Tibial nerve (tissue), 4 donors: ENCODE results near the gene CROCC2.

Source experiments
- EP300 ChIP-seq, 2 donors: sonication (generic); formaldehyde crosslinking; IDR thresholded peaks; one replicate each; pipeline ENCODE4 v1.6.1; 2017; ENCODE audit warnings: antibody characterized with exemption in 2 of 2, mild to moderate bottlenecking in 1 of 2
- TF ChIP-seq, protein P1 (sequence below), 5 experiments: fragments of 200-600 bp in 3 of 5; fragments of 450-650 bp in 2 of 5; sonication (generic) in 3 of 5; IDR thresholded peaks; one replicate each; pipeline ENCODE4 v1.5.1; 2016 to 2019; ENCODE audit warnings: antibody characterized with exemption in 5 of 5, mild to moderate bottlenecking in 3 of 5, moderate library complexity in 2 of 5

DNA sequence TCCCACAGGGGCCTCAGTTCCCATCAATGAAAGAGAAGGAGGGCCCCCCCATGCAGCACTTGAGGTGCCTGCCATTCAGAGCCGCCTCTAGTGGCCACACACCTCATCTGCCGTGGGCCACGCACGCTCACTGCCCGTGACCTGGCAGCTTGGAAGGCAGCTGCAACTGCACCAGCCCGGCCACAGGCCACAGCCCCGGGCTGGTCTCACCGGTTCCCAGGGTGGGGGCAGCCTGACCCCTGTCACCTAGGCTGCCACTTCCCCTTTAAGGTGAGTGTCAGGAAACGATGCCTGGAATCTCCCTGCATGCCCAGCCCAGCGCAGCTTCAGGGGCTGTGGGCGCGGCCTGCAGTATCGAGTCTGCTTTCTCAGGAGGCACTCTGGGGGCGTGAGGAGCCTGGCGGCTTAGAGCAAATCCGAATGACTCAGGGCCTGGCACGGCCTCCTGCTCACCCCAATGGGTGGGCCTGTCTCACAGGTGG, 12.7 kb upstream of the CROCC2 start:
- no peak for TF ChIP-seq EP300 (IDR thresholded peaks at IDR 0.05)
- TF ChIP-seq, protein P1, sequence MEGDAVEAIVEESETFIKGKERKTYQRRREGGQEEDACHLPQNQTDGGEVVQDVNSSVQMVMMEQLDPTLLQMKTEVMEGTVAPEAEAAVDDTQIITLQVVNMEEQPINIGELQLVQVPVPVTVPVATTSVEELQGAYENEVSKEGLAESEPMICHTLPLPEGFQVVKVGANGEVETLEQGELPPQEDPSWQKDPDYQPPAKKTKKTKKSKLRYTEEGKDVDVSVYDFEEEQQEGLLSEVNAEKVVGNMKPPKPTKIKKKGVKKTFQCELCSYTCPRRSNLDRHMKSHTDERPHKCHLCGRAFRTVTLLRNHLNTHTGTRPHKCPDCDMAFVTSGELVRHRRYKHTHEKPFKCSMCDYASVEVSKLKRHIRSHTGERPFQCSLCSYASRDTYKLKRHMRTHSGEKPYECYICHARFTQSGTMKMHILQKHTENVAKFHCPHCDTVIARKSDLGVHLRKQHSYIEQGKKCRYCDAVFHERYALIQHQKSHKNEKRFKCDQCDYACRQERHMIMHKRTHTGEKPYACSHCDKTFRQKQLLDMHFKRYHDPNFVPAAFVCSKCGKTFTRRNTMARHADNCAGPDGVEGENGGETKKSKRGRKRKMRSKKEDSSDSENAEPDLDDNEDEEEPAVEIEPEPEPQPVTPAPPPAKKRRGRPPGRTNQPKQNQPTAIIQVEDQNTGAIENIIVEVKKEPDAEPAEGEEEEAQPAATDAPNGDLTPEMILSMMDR (IDR thresholded peaks at IDR 0.05) = no peak
